ENCODE measurements around the gene TIAM1. TPM values are rescaled to one million over a fixed set of nuclear protein-coding genes. Genes with fewer than 3 reads are reported as not detected.

TIAM1 gene
- total and polyA plus RNA-seq, 2 of the 8 experiments (the other 6 are each of a cell fraction or from before 2014, with no cell fraction given): 10.1 to 30.7 TPM

DNA sequence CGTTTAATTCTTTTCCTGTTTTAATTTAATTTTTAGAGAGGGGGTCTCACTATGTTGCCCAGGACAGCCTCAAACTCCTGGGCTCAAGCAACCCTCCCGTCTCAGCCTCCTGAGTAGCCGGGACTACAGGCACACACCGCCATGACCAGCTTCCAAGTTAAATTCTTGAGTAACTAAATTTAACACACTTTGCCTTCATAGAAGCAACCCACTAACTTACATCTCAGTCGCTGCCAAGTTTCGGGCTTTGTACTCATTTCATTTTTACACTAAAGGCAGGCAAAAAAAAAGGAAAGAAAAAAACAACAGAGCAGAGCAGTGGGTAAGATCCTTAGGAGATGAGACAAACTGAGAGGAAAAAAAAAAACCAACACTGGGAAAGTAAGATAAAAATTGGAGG, 3.5 kb downstream of the TIAM1 start:
- Histone ChIP-seq H2BK15ac (ENCODE audit: low read length) (no peak overlapping the region), H3K4me2 (ENCODE audit: insufficient read depth in 1 of 2, low read depth in 2 of 2, low read length in 2 of 2) (no peak overlapping the region), H4K8ac (ENCODE audit: extremely low read depth, insufficient read depth, low read length) (no peak overlapping the region), H3K23ac (ENCODE audit: insufficient read length) (no peak overlapping the region), H3K23me2 (ENCODE audit: low read depth, low read length) (peaks cover 10% of the 10 kb centered on the region), H3K36me3 (ENCODE audit: control insufficient read depth in 2 of 4, insufficient read depth in 4 of 4, low read length in 3 of 4) (no peaks in the 10 kb centered on the region), H3K4me1 (replicated peaks in 1 of 4; ENCODE audit: control insufficient read depth in 3 of 4, insufficient read depth in 4 of 4, low read length in 3 of 4) (peaks cover 2 to 9% (median 3%) of the 10 kb centered on the region in 4 experiments; a peak in 3 of 7 replicates), H3K27me3 (replicated peaks in 1 of 4; ENCODE audit: control insufficient read depth in 3 of 4, extremely low read depth in 1 of 4, insufficient read depth in 3 of 4, low read length in 3 of 4) (peaks cover 0 to 2% (median 0%) of the 10 kb centered on the region in 4 experiments; a peak in 1 of 7 replicates), H3K18ac (ENCODE audit: extremely low read depth, low read length) (no peak overlapping the region), H3K27ac (ENCODE audit: low read depth, low read length) (no peak overlapping the region), H3K9me3 (ENCODE audit: insufficient read depth in 2 of 2, low read depth in 1 of 2, low read length in 1 of 2) (no peaks in the 10 kb centered on the region), H3K79me2 (ENCODE audit: control insufficient read depth in 1 of 2, insufficient read depth in 2 of 2, low read length in 2 of 2) (peaks cover 0 to 14% of the 10 kb centered on the region in 2 experiments; a peak in 2 of 4 replicates), H2AK5ac (ENCODE audit: low read depth, low read length) (no peak overlapping the region), H3K9ac (replicated peaks in 1 of 4; ENCODE audit: extremely low read depth in 1 of 4, low read depth in 3 of 4, low read length in 3 of 4) (no peak overlapping the region), H3K4ac (replicated peaks; ENCODE audit: insufficient read length, low read depth, low read length) (no peak overlapping the region), H3K14ac (ENCODE audit: insufficient read length) (no peak overlapping the region), H3K56ac (replicated peaks; ENCODE audit: insufficient read length, low read depth, low read length) (no peak overlapping the region), H4K91ac (replicated peaks; ENCODE audit: insufficient read length, low read length) (no peak overlapping the region), H2BK5ac (ENCODE audit: low read depth, low read length) (no peak overlapping the region), H3K4me3 (ENCODE audit: extremely low read depth in 1 of 4, insufficient read depth in 2 of 4, low read depth in 3 of 4, low read length in 4 of 4) (no peak overlapping the region), H2BK120ac (replicated peaks; ENCODE audit: low read depth, low read length) (no peak overlapping the region), H2BK20ac (ENCODE audit: low read length) (no peak overlapping the region), H4K5ac (ENCODE audit: insufficient read length, low read depth, low read length) (no peak overlapping the region), H2BK12ac (ENCODE audit: low read depth, low read length) (no peak overlapping the region), H3K79me1 (ENCODE audit: low read depth, low read length) (peaks cover 3% of the 10 kb centered on the region; the same call in 1 of the 2 replicates), H4K20me1 (replicated peaks in 1 of 2; ENCODE audit: control insufficient read depth in 1 of 2, insufficient read depth in 2 of 2, low read length in 2 of 2) (peaks cover 0 to 4% of the 10 kb centered on the region in 2 experiments), H2AFZ (ENCODE audit: low read length) (no peak overlapping the region)
- FAIRE-seq (no peak), DNase-seq (ENCODE audit: low read depth in 1 of 2, low spot score in 2 of 2) (no peak)
- 92% methylated on average over 6 of the region's 6 CpGs; no CpG with 5 or more reads in 1 of the 2 experiments for WGBS, 2 experiments (ENCODE audit: extremely low coverage in 1 of 2, insufficient coverage in 1 of 2, insufficient read length in 1 of 2, insufficient replicate concordance in 2 of 2, low coverage in 1 of 2, low lambda C conversion rate in 2 of 2, missing lambda C conversion rate in 1 of 2)
- ChIA-PET CTCF (ENCODE audit: partially characterized antibody) (no interaction called here), POLR2A (ENCODE audit: partially characterized antibody) (interaction anchor here (1.4 kb wide), 1 partner anchor 218 kb away, joined by 3 read pairs; no protein-coding TSS in a partner anchor)
- TF ChIP-seq SP2 (IDR thresholded peaks at IDR 0.05; ENCODE audit: low read length): no peak
